ENCODE data around the gene TCTN1.
"Not testable (repeated sequence)": the region's sequence is repeated elsewhere in the genome, so short reads cannot be mapped to it uniquely, and the experiment has no call there.

The TCTN1 gene

DNA sequence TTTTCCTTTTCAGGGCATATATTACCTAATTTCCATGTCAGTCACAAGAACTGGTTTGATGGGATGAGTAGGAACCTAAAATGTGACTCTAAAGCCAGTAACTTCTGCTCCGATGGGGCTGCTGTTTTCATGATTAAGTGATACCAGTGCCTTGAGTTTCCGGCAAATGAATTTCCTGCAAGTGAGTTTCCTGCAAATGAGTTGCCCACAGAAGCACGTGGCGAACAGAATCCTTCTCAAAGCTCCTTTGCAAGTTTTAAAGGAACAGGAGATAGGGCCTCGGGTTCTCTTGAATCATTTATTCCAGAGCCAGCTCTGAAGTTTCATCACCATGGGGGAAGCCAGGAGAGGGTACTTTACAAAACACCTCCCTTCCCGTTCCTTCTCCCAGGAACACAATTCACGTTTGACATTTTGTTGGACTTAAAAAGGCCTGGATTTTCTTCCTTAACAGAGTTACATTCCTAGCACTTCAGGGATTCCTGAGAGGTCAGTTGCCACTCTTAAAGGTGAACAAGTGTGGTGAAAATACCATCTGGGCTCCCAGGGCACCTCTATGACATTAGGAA is 28.6 kb upstream of the TCTN1 start:
- DNase-seq (ENCODE audit: low spot score) = no peak

DNA sequence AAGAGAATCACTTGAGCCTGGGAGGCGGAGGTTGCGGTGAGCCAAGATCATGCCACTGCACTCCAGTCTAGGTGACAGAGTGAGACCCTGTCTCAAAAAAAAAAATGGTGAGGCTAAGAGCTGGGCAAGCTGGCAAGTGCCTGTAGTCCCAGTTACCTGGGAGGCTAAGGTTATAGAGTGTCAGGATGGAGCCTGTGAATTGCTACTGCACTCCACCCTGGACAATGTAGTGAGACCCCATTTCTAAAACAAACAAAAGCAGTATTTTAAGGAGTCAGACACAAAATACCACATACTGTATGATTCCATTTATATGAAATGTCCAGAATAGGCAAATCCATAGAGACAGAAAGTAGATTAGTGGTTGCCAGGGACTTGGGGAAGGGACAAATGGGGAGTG is 26.8 kb upstream of the TCTN1 start:
- not testable (repeated sequence) for DNase-seq (ENCODE audit: low spot score)

DNA sequence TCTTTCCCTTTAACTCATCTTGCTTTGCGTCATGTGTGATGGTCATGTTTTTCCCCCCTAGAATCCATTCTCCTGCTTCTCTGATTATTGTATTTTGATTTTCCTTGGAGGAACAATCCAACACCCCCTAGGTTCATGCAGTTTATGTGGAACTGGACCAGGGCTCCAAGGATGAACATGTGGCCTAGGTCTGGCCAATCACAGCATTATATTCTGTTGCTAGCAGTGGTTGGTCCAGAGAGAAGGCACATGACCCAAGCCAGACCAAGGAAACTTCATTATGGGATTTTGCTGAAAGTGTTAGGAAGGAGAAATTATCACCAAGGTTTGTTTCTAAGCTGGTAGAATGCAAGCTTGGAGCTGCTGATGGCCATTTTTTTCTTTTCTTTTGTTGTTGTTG is 23.9 kb upstream of the TCTN1 start:
- no peak for DNase-seq (ENCODE audit: low spot score)

DNA sequence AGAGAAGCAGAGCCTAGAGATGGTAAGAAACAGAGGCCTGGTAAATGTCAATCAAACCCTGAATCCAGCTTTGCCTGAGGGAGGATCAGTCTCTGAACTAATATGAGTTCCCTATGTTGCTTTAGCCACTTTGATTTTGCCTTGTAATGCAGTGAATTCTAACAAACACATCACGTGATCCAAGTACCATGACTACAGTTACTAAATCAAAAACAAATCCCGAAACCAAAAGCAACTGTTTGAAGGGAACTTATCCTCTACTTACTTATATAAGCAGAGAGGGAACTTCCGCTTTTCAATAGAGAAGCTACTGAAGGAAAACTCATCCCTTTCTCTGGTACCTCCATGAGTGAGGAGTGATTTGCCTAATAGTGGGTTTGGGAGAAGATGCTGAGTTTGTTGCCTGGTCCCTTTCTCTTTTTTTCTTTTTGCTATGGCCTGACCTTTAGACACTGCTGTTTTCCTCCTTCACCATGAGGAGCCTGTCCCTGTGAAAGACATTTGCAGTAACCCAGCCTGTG is 23.1 kb upstream of the TCTN1 start:
- DNase-seq (ENCODE audit: low spot score) = no peak

DNA sequence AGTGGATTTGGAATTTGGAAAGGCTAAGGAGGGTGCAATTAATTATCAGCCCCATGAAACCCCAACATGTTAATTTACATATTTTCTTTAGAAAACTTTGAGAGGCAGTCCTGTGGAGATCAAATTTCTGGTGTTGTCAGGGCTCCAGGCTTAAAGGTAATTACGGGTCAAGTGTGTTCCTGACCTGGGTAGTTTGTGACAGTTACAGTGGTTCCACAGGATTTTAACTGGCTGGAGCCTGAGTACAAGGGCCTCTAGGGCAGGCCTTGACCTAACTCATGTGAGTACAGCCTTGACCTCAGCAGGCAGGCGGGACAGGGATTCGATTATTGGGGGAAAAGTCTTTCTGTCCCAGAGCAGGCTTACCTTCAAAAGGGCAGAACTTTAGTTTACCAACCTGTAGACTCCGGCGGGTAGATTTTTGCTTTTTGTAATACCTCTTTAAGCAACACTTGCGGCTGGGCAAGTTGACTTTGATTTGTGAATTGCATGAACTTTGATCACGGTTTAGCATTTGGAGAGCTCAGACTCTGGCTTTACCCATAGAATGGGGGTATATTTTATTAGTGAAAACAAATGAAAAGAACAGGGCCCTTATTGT is 22.4 kb upstream of the TCTN1 start:
- DNase-seq (ENCODE audit: low spot score) = no peak

DNA sequence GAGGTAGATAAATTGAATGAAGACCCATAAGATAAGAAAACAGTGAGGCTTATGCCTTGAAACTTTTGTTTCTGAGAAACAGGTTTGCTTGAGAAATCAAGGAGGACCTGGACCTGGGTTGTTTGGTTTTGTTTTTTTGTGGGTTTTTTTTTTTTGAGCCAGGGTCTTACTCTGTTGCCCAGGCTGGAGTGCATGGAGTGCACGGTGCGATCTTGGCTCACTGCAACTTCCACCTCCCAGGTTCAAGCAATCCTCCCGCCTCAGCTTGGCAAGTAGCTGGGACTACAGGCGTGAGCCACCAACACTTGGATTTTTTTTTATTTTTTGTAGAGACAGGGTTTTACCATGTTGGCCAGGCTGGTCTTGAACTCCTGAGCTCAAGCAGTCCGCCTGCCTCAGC is 21.9 kb upstream of the TCTN1 start:
- no peak for DNase-seq (ENCODE audit: low spot score)

DNA sequence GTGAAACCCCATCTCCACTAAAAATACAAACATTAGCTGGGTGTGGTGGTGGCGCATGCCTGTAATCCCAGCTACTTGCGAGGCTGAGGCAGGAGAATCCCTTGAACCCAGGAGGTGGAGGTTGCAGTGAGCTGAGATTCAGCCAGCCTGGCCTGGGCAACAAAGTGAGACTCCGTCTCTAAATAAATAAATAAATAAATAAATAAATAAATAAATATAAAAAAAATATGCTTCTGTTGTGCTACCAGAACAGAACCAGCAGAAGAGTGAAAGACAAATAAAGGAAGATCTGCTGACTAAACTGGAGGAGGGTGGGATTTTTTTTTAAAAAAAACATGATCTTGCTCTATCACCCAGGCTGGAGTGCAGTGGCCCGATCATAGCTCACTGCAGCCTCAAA is 21.0 kb upstream of the TCTN1 start:
- DNase-seq (ENCODE audit: low spot score) = not testable (repeated sequence)

DNA sequence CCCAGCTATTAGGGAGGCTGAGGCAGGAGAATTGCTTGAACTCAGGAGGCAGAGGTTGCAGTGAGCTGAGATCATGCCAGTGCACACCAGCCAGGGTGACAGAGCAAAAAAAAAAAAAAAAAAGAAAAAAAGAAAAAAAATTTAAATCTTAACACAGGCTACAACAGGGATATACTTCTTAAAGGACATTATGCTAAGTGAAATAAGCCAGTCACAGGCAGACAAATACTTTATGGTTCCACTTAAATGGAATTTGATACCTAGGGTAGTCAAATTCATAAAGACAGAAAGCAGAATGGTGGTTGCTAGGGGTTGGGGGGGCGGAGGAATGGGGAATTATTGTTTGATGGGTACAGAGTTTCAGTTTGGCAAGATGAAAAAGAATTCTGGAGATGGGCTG is 16.0 kb upstream of the TCTN1 start:
- no peak for DNase-seq (ENCODE audit: low spot score)

DNA sequence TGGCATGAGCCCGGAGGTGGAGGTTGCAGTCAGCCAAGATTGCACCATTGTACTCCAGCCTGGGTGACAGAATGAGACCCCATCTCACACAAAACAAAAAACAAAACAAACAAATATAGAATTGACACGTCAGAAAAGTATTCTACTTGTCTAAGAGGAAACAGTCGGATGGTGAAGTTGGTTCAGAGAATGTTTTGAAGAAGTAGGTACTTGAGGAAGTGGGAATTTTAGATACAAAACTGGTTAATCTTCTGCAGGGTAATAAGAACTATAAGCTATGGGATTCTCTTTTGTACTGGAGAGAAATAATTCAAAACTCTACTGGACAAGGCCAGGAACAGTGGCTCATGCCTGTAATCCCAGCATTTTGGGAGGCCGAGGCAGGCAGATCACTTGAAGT is 14.6 kb upstream of the TCTN1 start:
- no peak for DNase-seq (ENCODE audit: low spot score)

DNA sequence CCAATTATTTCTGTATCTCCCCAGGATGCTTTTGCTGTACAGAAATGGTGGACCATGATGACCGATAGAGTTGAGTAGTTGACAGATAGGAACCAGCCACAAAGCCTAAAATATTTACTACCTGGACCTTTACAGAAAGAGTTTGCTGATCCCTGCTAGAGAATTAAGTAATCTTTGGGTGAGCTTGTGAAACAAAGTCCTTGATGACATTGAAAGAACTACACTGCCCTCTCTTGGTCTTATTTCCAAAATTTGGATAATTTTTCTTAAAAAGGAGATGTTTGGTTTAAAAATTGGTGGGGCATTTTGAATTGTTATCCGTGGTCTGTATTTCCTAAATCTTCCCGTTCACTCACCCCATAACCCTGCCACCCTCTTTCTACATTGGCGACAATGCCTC is 13.7 kb upstream of the TCTN1 start:
- peak; percentile 32 for DNase-seq (ENCODE audit: low spot score)

DNA sequence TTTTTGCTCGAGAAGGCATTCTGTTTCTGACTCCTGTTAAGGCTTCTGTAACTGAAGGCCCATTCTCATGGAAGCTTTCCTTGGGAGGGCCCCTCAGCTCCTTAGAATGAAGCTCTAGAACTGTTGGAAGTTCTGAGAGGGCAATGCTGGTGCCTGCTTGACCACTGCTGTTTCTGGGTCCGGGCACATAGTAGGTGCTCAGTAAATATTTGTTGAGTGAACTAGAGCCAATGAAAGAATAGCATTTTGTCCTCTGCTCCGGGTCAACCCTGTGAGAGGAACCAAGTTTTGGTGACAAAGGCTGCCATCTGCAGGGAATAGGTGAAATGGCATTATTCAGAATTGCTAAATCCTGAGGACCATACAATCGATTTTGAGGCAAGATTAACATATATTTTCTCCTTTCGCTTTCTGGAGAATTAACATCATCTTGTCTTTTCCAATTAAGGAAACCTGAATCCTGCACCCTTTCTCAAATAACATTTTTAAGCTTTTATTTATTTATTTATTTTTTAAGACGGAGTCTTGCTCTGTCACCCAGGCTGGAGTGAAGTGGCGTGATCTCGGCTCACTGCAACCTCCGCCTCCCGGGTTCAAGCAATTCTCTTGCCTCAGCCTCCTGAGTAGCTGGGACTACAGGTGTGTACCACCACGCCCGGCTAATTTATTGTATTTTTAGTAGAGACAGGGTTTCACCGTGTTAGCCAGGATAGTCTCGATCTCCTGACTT is 11.7 kb upstream of the TCTN1 start:
- DNase-seq (ENCODE audit: low spot score) = peak; percentile 61

DNA sequence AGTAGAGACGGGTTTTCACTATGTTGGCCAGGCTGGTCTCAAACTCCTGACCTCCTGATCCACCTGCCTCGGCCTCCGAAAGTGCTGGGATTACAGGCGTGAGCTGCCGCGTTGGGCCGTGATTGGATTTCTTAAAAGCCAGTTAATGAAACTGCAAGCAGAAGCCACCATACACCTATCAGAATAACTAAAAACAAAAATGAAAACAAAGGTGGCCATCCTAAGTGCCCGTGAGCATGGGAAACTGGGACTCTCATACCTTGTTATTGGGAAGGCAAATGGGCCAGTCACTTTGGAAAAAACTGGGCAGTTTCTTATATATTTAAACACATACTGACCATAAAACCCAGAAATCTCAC is 7.7 kb upstream of the TCTN1 start:
- DNase-seq (ENCODE audit: low spot score) = no peak

DNA sequence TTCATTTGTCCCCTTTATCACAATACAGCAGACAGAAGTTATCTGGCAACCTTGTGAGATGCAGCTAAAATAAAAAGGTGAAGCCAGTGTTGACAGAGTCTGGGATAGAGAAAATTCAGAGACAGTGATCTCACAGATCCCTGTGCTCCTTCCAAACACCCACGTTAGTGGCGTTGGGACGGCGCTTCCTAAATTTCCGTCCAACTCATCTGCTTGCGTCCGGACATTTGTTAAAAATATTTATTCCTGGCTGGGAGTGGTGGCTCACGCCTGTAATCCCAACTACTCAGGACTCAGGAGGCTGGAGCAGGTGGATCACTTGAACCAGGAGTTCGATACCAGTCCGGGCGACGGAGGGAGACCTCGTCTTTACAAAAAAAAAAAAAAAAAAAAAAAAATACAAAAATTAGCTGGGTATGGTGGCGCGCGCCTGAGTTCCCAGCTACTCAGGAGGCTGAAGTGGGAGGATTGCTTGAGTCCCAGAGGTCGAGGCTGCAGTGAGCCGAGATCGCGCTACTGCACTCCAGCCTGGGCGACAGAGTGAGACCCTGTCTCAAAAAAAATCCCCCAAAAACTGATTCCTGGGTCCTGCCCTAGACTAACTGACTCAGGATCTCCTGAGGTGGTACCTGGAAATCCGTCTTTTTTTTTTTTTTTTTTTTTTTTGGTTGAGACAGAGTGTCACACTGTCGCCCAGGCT is 708 bp upstream of the TCTN1 start:
- no peak for DNase-seq (ENCODE audit: low spot score)

DNA sequence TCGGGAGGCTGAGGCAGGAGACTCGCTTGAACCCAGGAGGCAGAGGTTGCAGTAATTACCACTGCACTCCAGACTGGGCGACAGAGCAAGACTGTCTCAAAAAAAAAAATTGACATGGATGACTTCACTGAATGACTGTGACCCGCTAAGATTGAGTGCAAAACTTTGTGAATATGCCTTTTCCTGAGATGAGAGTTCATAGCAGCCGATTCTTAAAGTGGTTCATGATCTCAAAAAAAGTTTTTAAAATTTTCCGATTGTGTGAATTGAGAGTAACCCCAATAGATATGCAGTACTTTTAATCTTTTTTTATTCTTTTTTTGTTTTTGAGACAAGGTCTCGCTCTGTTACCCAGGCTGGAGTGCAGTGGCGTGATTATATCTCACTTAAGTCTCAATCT is 1.2 kb downstream of the TCTN1 start:
- no peak for DNase-seq (ENCODE audit: low spot score)

DNA sequence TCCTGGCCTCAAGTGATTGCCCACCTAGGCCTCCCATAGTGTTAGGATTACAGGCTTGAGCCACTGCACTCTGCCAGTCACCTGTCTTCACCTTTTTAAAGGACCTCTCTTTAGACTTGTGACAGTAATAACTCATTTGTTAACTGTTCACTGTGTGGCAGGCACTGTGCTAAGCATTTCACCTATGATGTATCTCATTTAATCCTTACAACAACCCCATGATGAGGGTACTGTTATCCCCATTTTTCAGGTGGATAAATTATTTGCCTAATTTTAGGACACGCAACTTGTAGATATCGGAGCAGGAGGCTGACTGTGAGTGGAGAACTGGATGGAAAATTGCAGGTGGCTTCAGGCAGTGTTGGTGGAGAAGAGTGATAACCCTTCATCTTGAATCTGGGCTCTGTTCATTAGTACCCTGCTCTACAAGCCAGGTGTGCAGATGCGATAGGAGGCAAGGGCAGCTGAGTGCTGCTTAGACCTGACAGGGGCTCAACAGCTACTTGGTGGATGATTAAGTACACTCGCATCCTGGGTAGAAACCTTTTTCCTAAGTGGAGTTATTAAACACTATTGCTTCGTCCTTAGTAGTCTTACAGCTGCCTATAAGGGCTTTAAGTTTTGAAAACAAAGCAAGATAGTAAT is 2.7 kb downstream of the TCTN1 start:
- no peak for DNase-seq (ENCODE audit: low spot score)

DNA sequence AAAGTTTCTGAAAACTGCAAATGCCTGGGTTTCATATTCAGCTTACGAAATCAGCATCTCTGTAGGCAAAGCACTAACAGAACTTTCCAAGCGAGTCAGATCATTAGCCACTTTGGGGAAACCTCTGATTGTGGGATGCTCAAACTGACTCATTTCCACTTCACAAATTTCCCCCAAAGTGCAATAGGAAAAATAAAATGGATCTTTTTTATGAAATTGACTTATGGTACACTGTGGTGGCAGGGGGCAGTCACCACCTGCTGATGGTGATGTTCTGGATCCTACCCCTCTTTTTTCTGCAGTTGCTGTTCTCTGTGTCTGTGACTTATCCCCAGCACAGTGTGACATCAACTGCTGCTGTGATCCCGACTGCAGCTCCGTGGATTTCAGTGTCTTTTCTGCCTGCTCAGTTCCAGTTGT is 5.6 kb downstream of the TCTN1 start:
- no peak for DNase-seq (ENCODE audit: low spot score)

DNA sequence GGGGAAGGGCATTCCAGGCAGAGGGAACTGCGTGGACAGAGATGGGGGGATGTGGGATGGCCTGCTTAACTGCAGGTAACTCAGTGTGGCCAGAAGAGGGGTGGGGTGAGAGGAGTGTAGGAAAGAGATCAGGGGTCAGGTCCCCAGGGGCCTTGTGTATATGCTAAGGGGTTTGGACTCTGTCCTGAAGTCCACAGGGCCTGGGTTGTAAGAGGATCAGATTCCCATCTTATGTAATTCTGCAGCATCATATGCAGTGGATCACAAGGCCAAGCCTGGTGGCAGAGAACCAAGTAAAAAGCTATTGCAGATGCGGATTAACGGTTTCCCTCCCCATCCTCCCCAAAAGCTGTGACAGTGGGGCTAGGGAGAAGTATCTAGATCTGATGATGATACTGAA is 8.7 kb downstream of the TCTN1 start:
- DNase-seq (ENCODE audit: low spot score) = no peak

DNA sequence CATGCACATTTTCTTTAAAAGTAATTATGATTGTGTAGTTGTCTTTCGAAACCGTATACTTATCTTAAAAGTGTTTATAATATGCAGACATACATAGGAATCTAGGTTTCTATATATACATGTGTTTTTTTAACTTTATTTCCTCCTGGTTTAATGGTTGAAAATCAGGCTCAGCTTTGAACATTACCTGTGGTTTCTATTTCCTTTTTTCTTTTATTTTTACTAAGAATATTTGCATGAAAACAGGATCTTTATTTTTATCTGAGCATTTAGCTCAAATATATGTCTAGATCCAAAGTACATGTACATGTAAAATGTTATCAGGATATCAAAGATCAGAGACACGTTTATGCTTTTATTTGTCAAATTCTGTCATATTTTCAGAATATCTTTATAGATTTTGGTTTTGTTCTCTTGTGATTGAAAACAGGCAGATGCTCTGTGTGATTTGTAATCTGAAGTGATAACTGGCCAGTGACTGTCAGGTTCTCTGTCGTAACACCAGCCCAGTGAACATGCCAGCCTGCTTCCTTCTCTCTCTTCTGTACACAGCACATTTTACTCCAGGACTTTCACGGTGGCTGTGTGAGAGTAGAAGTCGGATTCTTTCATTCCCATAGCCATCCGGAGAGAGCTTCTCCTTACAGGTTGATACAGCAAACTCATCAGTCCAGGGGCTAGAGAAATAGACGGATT is 13.7 kb downstream of the TCTN1 start:
- DNase-seq (ENCODE audit: low spot score) = no peak

DNA sequence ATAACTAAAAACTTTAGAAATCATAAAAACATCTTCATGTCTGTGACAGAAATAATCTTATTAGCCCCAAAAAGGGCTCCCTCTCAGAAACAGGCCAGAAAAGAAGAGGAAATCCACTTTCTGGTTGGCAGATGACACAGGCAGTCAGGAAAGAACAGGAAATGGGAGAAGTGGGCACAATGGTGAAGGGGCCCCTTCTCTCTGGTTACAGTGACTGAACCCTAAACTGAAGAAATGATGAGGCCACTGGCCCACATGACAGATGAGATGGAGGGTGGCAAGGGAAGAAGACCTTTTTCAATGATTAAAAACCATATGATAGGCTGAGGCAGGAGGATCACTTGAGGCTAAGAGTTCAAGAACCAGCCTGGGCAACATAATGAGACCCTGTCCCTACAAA is 21.1 kb downstream of the TCTN1 start:
- no peak for DNase-seq (ENCODE audit: low spot score)

DNA sequence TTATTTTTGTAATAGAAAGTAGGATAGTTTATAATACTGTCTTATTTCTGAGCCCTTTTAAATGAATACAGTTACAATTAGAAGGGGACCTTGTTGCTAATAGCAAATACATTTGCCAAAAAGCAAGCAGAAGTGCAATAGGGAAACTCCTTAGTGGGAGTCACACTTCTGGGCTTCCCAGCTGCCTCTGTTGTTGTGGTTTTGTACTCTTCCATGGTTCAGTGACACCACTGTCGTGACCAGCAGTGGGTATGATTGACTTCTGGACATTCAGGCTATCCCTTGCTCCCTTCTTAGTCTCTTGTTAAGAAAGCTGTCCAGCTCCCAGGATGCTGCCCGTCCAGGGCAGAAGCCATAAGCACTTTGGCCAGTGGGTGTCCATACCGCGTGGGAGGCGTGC is 22.6 kb downstream of the TCTN1 start:
- no peak for DNase-seq (ENCODE audit: low spot score)

DNA sequence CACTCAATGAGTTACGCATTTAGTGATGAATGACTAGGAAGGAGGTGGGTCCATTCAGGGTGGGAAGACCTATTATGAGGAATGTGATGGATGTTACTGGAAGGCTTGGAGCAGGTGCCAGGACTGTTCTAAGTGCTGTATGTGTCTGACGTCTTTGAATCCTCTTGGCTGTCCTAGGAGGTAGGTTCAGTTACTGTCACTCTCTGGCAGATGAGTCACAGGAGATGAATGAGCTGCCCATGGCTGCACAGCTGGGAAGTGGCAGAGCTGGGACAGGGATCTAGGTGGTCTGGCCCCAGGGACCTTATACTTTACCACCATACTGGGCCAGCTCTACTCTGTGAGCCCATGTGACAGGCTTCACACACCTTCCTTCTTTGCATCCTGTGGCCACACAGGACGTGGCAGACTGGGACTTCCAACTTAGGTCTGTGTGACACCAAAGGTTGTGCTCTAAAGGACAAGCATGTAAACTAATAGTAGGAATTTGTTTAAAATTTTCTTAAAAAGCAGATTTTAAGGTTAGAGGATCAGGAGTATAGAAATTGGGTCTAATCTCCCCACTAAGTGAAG is 24.0 kb downstream of the TCTN1 start:
- no peak for DNase-seq (ENCODE audit: low spot score)

All from SK-N-DZ (cell line).